ENCODE results near the gene CHEK1.
"Not testable (repeated sequence)": the region's sequence is repeated elsewhere in the genome, so short reads cannot be mapped to it uniquely, and the experiment has no call there.

Gene CHEK1

GRCh38 chr11:125701018-125701610, 76.2 kb downstream of the CHEK1 start:
- DNase-seq (ENCODE audit: low read depth): no peak

GRCh38 chr11:125701858-125702621, 77.1 kb downstream of the CHEK1 start:
- DNase-seq (ENCODE audit: low read depth): no peak

GRCh38 chr11:125704686-125705085, 79.7 kb downstream of the CHEK1 start:
- DNase-seq (ENCODE audit: low read depth): not testable (repeated sequence)

- no peak for DNase-seq (ENCODE audit: low read depth)
Observed at GRCh38 chr11:125720781-125721180, 95.8 kb downstream of the CHEK1 start.

- no peak for DNase-seq (ENCODE audit: low read depth)
Observed at GRCh38 chr11:125724125-125724524, 99.2 kb downstream of the CHEK1 start.
